GM12892 (cell line): ENCODE measurements around the gene TNFRSF19.

ENCODE experiments used
- POLR2A ChIP-seq: IDR thresholded peaks from 2 replicates; pipeline ENCODE4 v1.6.1; 2011; ENCODE audit warnings: low read depth, low read length, control low read depth
- POLR2AphosphoS5 ChIP-seq: IDR thresholded peaks from 2 replicates; pipeline ENCODE4 v1.6.1; 2011; ENCODE audit warnings: low read depth, low read length, control low read depth
- TAF1 ChIP-seq: IDR thresholded peaks from 2 replicates; pipeline ENCODE4 v1.6.1; 2011; ENCODE audit warnings: low read depth, mild to moderate bottlenecking, control low read depth, low read length, borderline replicate concordance

GRCh38 chr13:23531446-23531845 is 38.8 kb upstream of the TNFRSF19 start:
- TF ChIP-seq POLR2AphosphoS5 (no peak), POLR2A (no peak), TAF1 (no peak)
